ENCODE results near the gene TIGD3. TPM values are rescaled to one million over a fixed set of nuclear protein-coding genes. Genes with fewer than 3 reads are reported as not detected.
A peak's percentile ranks its signal among the peaks of the same experiment; 100 is the strongest.

Gene TIGD3
- total and polyA plus RNA-seq, 2 of the 13 experiments (the other 11 are each of a cell fraction or from before 2014, with no cell fraction given), result 0.49 to 4.9 TPM

DNA sequence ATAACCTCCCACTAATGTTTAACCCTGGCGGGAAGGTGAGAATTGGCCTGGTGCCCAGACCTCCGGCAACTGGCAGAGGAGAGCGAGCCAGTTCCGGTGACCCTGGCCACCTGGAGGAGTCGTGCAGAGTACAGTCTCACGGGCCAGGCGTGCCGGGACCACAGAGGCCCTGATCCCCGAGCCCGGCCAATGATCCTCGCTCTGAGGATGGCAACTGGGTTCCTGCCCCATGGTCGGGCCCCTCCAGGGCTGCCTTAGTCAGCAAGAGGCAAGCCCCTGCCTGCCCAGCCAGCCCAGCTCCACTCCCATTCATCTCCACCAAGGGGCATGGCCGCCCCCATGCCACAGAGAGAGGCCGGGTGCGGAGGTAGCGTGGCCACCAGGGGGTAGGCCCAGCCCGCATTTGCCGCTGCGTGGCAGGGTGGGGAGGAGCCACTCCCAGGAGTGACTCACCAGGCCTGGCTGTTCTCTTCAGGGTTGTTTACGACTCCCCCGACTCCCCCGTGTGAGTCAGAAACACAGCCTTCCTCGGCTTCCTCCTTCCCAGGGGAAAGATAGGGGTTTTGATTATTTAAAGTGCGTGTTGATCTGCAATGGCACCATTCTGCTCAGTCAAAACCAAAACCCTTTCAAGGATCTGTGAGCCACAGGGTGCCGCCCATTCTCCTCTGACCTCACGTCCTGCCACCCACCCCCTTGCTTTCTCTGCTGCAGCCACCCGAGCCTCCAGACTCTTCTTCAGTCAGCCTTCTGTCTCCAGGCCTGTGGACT is 27.7 kb downstream of the TIGD3 start, which contains the start of gene SLC25A45 (continued):
- TF ChIP-seq HNRNPLL (IDR thresholded peaks at IDR 0.05; ENCODE audit: low read depth, low read length, poor library complexity, severe bottlenecking) (peak; percentile 89), ZNF552 (CRISPR knock-in tag; IDR thresholded peaks at IDR 0.05; ENCODE audit: borderline replicate concordance) (no peak), ISL2 (CRISPR knock-in tag; IDR thresholded peaks at IDR 0.05) (peak; percentile 57), FOXP1 (IDR thresholded peaks at IDR 0.05) (peak; percentile 42; the same call in 1 of the 2 replicates), FOXP1 (CRISPR knock-in tag; IDR thresholded peaks at IDR 0.05) (peak; percentile 58; the same call in 1 of the 2 replicates), HDAC6 (IDR thresholded peaks at IDR 0.05; ENCODE audit: low read depth, low read length) (no peak), SYNCRIP (IDR thresholded peaks at IDR 0.05; ENCODE audit: insufficient read depth, low read depth, low read length) (no peak), ATF7 (IDR thresholded peaks at IDR 0.05) (no peak), ATF7 (CRISPR knock-in tag; IDR thresholded peaks at IDR 0.05) (peak; percentile 82), HIVEP1 (CRISPR knock-in tag; IDR thresholded peaks at IDR 0.05) (peak; percentile 90), BCL6 (CRISPR knock-in tag; IDR thresholded peaks at IDR 0.05) (peak; percentile 67; the same call in 1 of the 2 replicates), ZFY (CRISPR knock-in tag; IDR thresholded peaks at IDR 0.05) (peak; percentile 91), ELF3 (CRISPR knock-in tag; IDR thresholded peaks at IDR 0.05) (peak; percentile 58), KLF12 (CRISPR knock-in tag; IDR thresholded peaks at IDR 0.05; ENCODE audit: borderline replicate concordance) (peak; percentile 20; the same call in 1 of the 2 replicates), HOXD1 (CRISPR knock-in tag; IDR thresholded peaks at IDR 0.05) (no peak), AGO2 (optimal IDR thresholded peaks at IDR 0.05; ENCODE audit: low read depth, low read length) (peak; percentile 78), SATB2 (CRISPR knock-in tag; IDR thresholded peaks at IDR 0.05) (no peak)
- TF ChIP-seq, protein P1, sequence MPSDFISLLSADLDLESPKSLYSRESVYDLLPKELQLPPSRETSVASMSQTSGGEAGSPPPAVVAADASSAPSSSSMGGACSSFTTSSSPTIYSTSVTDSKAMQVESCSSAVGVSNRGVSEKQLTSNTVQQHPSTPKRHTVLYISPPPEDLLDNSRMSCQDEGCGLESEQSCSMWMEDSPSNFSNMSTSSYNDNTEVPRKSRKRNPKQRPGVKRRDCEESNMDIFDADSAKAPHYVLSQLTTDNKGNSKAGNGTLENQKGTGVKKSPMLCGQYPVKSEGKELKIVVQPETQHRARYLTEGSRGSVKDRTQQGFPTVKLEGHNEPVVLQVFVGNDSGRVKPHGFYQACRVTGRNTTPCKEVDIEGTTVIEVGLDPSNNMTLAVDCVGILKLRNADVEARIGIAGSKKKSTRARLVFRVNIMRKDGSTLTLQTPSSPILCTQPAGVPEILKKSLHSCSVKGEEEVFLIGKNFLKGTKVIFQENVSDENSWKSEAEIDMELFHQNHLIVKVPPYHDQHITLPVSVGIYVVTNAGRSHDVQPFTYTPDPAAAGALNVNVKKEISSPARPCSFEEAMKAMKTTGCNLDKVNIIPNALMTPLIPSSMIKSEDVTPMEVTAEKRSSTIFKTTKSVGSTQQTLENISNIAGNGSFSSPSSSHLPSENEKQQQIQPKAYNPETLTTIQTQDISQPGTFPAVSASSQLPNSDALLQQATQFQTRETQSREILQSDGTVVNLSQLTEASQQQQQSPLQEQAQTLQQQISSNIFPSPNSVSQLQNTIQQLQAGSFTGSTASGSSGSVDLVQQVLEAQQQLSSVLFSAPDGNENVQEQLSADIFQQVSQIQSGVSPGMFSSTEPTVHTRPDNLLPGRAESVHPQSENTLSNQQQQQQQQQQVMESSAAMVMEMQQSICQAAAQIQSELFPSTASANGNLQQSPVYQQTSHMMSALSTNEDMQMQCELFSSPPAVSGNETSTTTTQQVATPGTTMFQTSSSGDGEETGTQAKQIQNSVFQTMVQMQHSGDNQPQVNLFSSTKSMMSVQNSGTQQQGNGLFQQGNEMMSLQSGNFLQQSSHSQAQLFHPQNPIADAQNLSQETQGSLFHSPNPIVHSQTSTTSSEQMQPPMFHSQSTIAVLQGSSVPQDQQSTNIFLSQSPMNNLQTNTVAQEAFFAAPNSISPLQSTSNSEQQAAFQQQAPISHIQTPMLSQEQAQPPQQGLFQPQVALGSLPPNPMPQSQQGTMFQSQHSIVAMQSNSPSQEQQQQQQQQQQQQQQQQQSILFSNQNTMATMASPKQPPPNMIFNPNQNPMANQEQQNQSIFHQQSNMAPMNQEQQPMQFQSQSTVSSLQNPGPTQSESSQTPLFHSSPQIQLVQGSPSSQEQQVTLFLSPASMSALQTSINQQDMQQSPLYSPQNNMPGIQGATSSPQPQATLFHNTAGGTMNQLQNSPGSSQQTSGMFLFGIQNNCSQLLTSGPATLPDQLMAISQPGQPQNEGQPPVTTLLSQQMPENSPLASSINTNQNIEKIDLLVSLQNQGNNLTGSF (CRISPR knock-in tag; IDR thresholded peaks at IDR 0.05), result no peak
- TF ChIP-seq, protein P2, sequence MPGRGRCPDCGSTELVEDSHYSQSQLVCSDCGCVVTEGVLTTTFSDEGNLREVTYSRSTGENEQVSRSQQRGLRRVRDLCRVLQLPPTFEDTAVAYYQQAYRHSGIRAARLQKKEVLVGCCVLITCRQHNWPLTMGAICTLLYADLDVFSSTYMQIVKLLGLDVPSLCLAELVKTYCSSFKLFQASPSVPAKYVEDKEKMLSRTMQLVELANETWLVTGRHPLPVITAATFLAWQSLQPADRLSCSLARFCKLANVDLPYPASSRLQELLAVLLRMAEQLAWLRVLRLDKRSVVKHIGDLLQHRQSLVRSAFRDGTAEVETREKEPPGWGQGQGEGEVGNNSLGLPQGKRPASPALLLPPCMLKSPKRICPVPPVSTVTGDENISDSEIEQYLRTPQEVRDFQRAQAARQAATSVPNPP (CRISPR knock-in tag; IDR thresholded peaks at IDR 0.05), result peak; percentile 91; the same call in 1 of the 2 replicates
- TF ChIP-seq, protein P3, sequence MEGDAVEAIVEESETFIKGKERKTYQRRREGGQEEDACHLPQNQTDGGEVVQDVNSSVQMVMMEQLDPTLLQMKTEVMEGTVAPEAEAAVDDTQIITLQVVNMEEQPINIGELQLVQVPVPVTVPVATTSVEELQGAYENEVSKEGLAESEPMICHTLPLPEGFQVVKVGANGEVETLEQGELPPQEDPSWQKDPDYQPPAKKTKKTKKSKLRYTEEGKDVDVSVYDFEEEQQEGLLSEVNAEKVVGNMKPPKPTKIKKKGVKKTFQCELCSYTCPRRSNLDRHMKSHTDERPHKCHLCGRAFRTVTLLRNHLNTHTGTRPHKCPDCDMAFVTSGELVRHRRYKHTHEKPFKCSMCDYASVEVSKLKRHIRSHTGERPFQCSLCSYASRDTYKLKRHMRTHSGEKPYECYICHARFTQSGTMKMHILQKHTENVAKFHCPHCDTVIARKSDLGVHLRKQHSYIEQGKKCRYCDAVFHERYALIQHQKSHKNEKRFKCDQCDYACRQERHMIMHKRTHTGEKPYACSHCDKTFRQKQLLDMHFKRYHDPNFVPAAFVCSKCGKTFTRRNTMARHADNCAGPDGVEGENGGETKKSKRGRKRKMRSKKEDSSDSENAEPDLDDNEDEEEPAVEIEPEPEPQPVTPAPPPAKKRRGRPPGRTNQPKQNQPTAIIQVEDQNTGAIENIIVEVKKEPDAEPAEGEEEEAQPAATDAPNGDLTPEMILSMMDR (CRISPR knock-in tag; IDR thresholded peaks at IDR 0.05), result peak; percentile 94
- TF ChIP-seq, protein P4, sequence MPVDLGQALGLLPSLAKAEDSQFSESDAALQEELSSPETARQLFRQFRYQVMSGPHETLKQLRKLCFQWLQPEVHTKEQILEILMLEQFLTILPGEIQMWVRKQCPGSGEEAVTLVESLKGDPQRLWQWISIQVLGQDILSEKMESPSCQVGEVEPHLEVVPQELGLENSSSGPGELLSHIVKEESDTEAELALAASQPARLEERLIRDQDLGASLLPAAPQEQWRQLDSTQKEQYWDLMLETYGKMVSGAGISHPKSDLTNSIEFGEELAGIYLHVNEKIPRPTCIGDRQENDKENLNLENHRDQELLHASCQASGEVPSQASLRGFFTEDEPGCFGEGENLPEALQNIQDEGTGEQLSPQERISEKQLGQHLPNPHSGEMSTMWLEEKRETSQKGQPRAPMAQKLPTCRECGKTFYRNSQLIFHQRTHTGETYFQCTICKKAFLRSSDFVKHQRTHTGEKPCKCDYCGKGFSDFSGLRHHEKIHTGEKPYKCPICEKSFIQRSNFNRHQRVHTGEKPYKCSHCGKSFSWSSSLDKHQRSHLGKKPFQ (CRISPR knock-in tag; IDR thresholded peaks at IDR 0.05; ENCODE audit: insufficient replicate concordance), result peak; percentile 99
